Peyer's patch (tissue), 4 donors: ENCODE results near the gene ABCD3.

Experiments
- POLR2A ChIP-seq, 2 donors: fragments of 450-650 bp; IDR thresholded peaks; one replicate each; pipeline ENCODE4 v1.5.1; 2017; ENCODE audit warnings: antibody characterized with exemption in 2 of 2, mild to moderate bottlenecking in 2 of 2, moderate library complexity in 2 of 2
- TF ChIP-seq, protein P1 (sequence below), 6 experiments: fragments of 450-650 bp in 4 of 6; fragments of 200-600 bp in 2 of 6; sonication (generic) in 1 of 6; IDR thresholded peaks; one replicate each; pipeline ENCODE4 v1.5.1; 2017 to 2019; ENCODE audit warnings: antibody characterized with exemption in 6 of 6, mild to moderate bottlenecking in 3 of 6, moderate library complexity in 1 of 6

DNA sequence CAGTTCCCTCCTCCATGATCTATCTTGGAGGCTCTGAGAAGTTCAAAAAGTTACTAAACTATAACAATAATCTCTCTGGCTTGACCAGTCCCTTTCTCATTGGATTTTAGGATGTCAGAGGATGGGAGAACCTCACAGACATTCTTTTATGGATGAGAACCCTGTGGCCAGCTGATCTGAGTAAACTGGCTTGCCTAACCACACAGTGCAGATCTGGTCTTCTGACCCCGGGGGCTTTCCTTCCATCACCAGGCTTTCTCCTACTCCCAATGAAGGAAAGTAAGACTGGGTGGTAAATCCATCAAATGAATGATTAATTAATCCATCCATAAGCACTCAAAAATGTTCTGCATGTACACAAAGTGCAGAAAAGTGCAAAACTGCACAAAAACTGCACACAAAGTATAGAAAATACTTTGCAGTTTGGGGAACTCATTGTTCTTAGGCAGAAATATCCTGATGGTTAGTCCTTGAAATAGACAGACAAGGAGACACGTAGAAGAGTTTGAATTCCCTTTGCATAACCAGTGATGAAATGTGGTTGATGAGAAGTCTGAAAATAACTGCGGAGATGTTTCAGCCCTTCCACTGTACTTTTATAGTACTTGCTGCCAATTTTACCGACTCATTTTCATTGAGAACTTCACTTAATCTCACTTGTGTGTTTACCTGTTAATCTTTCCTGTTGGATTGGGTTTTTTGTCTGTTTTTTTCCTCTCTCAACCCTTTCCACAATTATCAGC lies 125.9 kb downstream of the ABCD3 start:
- TF ChIP-seq, protein P1, sequence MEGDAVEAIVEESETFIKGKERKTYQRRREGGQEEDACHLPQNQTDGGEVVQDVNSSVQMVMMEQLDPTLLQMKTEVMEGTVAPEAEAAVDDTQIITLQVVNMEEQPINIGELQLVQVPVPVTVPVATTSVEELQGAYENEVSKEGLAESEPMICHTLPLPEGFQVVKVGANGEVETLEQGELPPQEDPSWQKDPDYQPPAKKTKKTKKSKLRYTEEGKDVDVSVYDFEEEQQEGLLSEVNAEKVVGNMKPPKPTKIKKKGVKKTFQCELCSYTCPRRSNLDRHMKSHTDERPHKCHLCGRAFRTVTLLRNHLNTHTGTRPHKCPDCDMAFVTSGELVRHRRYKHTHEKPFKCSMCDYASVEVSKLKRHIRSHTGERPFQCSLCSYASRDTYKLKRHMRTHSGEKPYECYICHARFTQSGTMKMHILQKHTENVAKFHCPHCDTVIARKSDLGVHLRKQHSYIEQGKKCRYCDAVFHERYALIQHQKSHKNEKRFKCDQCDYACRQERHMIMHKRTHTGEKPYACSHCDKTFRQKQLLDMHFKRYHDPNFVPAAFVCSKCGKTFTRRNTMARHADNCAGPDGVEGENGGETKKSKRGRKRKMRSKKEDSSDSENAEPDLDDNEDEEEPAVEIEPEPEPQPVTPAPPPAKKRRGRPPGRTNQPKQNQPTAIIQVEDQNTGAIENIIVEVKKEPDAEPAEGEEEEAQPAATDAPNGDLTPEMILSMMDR (IDR thresholded peaks at IDR 0.05), result no peak
- no peak for TF ChIP-seq POLR2A (IDR thresholded peaks at IDR 0.05)
